Natural killer cell (primary cell): ENCODE measurements around the gene TMEM14A. TPM values are rescaled to one million over a fixed set of nuclear protein-coding genes. Genes with fewer than 3 reads are reported as not detected.

ENCODE experiments used
- ATAC-seq, 3 donors: fragments of 150-1000 bp in 2 of 3; fragments of 200-7000 bp in 1 of 3; cut with Tn5 transposase; 1 replicate in 1 of 3; 2 replicates in 2 of 3; pipeline ENCODE4 v1.10.0; 2021; ENCODE audit warnings: mild to moderate bottlenecking in 2 of 3, moderate library complexity in 2 of 3
- DNase-seq, 2 donors: peaks; one replicate each; pipeline versions ENCODE4 v3.0.0 to v3.0.0-alpha.2; 2013 to 2021; ENCODE audit warnings: mixed read lengths in 1 of 2
- H3K27ac ChIP-seq: one replicate; pipeline ENCODE4 v1.5.1; 2013; ENCODE audit warnings: mild to moderate bottlenecking, low read length
- H3K27me3 ChIP-seq: one replicate; pipeline ENCODE4 v1.6.1; 2013; ENCODE audit warnings: low read length; ENCODE audit not compliant: control insufficient read depth, insufficient read depth
- H3K36me3 ChIP-seq: one replicate; pipeline ENCODE4 v1.6.1; 2013; ENCODE audit warnings: low read length; ENCODE audit not compliant: control insufficient read depth, insufficient read depth
- H3K4me1 ChIP-seq: one replicate; pipeline ENCODE4 v1.6.1; 2013; ENCODE audit warnings: low read length; ENCODE audit not compliant: control insufficient read depth, insufficient read depth
- H3K4me3 ChIP-seq: one replicate; pipeline ENCODE4 v1.5.1; 2013; ENCODE audit warnings: low read length
- H3K9me3 ChIP-seq: one replicate; pipeline ENCODE4 v1.6.1; 2013; ENCODE audit warnings: low read length; ENCODE audit not compliant: control insufficient read depth, insufficient read depth
- H3K27ac Mint-ChIP-seq, 2 donors: one replicate each; pipeline ENCODE4 v1.8.0; 2022; ENCODE audit warnings: mild to moderate bottlenecking in 2 of 2, mixed read lengths in 2 of 2, moderate library complexity in 1 of 2
- H3K27me3 Mint-ChIP-seq, 2 donors: one replicate each; pipeline ENCODE4 v1.8.0; 2022; ENCODE audit warnings: low read depth in 2 of 2, mixed read lengths in 2 of 2
- H3K36me3 Mint-ChIP-seq: one replicate; pipeline ENCODE4 v1.8.0; 2022; ENCODE audit warnings: mixed read lengths
- H3K4me1 Mint-ChIP-seq, 2 donors: one replicate each; pipeline ENCODE4 v1.8.0; 2022; ENCODE audit warnings: mixed read lengths in 2 of 2
- H3K4me3 Mint-ChIP-seq: one replicate; pipeline ENCODE4 v1.8.0; 2022; ENCODE audit warnings: mild to moderate bottlenecking, moderate library complexity, mixed read lengths
- H3K9me3 Mint-ChIP-seq, 2 donors: one replicate each; pipeline ENCODE4 v1.8.0; 2022; ENCODE audit warnings: mixed read lengths in 2 of 2
- WGBS: methylation state at CpG from one replicate; pipeline ENCODE4 v1.1.7; 2013; ENCODE audit warnings: missing lambda C conversion rate; ENCODE audit not compliant: insufficient coverage; 5-methylcytosine and 5-hydroxymethylcytosine counted together
- intact Hi-C: fragments of 100-400 bp; cut with micrococcal nuclease; formaldehyde crosslinking; loops from one replicate; pipeline ENCODE4 v1.14.2; 2022
- total RNA-seq, 4 donors: library from RNA; stranded (reverse); fragments of 120-200 nt in 1 of 4; gene quantifications; one replicate each; pipeline versions ENCODE4 v1.2.3 to v1.2.4, GENCODE V29; 2013 to 2022
- TF ChIP-seq, protein P1 (sequence below): fragments of 200-600 bp; IDR thresholded peaks from one replicate; pipeline ENCODE4 v1.8.0; 2022; ENCODE audit warnings: antibody characterized with exemption

The TMEM14A gene
- total RNA-seq, 3 donors from 2014 or later (not counting 1 experiment from before 2014, with no cell fraction given) = 4.8 to 5.6 (median 5.3) TPM

DNA sequence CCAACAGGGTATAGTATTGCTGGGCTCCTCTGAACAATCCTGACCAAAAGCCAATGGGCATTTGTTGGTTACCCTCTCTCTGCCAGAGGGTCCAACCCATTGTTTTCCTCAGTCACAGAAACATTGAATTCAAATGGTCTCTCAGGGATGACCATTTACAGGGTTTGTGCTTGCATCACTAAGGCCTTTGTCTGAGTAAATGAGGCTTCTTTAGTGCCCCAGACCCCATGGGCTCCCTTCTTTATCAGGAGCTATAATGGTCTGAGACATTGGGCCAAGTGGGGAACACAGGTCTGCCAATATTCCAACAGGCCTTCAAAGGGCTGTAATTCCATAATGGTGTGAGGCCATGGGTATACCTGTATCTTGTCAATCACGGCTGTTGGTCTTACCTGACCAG lies 65.2 kb downstream of the TMEM14A start:
- H3K27me3 Mint-ChIP-seq = peaks cover 0 to 7% of the 10 kb centered on the region in 2 donors

More for the DNA sequence above, 65.2 kb downstream of the TMEM14A start:
- Histone ChIP-seq H3K27ac (no peak overlapping the region), H3K4me3 (no peak overlapping the region), H3K9me3 (no peaks in the 10 kb centered on the region), H3K4me1 (no peaks in the 10 kb centered on the region), H3K36me3 (no peaks in the 10 kb centered on the region), H3K27me3 (no peaks in the 10 kb centered on the region)
- no peak for ATAC-seq
- no peaks in the 10 kb centered on the region for H3K4me1 Mint-ChIP-seq
- no peak overlapping the region for H3K27ac Mint-ChIP-seq
- DNase-seq = no peak
- WGBS = 87% methylated on average over 1 of the region's 1 CpG
- TF ChIP-seq, protein P1, sequence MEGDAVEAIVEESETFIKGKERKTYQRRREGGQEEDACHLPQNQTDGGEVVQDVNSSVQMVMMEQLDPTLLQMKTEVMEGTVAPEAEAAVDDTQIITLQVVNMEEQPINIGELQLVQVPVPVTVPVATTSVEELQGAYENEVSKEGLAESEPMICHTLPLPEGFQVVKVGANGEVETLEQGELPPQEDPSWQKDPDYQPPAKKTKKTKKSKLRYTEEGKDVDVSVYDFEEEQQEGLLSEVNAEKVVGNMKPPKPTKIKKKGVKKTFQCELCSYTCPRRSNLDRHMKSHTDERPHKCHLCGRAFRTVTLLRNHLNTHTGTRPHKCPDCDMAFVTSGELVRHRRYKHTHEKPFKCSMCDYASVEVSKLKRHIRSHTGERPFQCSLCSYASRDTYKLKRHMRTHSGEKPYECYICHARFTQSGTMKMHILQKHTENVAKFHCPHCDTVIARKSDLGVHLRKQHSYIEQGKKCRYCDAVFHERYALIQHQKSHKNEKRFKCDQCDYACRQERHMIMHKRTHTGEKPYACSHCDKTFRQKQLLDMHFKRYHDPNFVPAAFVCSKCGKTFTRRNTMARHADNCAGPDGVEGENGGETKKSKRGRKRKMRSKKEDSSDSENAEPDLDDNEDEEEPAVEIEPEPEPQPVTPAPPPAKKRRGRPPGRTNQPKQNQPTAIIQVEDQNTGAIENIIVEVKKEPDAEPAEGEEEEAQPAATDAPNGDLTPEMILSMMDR = no peak
- intact Hi-C loops = no loop called here
- no peaks in the 10 kb centered on the region for H3K36me3 Mint-ChIP-seq
- H3K4me3 Mint-ChIP-seq = no peak overlapping the region
- H3K9me3 Mint-ChIP-seq = no peaks in the 10 kb centered on the region

Other genes with a start within 250 kb of the TMEM14A start
- 10 to 100 TPM; 16.2 to 20.0 (median 19.2) TPM for gene TRAM2, start 94.1 kb upstream of the TMEM14A start, total RNA-seq
- not detected for gene GSTA2, start 92.4 kb downstream of the TMEM14A start, total RNA-seq
- not detected for gene GSTA1, start 132.7 kb downstream of the TMEM14A start, total RNA-seq
- gene GSTA5, start 169.7 kb downstream of the TMEM14A start, total RNA-seq = not detected
- gene GSTA3, start 238.6 kb downstream of the TMEM14A start, total RNA-seq = not detected